Activated naive CD4-positive, alpha-beta T cell treated with Interleukin-2 at 50 U/mL for 16 hours (primary cell): ENCODE results near the gene TFDP1.
"Not testable (repeated sequence)": the region's sequence is repeated elsewhere in the genome, so short reads cannot be mapped to it uniquely, and the experiment has no call there.

Source experiments
- DNase-seq: peaks from one replicate; pipeline ENCODE4 v3.0.0-alpha.2; 2020

Gene TFDP1

DNA sequence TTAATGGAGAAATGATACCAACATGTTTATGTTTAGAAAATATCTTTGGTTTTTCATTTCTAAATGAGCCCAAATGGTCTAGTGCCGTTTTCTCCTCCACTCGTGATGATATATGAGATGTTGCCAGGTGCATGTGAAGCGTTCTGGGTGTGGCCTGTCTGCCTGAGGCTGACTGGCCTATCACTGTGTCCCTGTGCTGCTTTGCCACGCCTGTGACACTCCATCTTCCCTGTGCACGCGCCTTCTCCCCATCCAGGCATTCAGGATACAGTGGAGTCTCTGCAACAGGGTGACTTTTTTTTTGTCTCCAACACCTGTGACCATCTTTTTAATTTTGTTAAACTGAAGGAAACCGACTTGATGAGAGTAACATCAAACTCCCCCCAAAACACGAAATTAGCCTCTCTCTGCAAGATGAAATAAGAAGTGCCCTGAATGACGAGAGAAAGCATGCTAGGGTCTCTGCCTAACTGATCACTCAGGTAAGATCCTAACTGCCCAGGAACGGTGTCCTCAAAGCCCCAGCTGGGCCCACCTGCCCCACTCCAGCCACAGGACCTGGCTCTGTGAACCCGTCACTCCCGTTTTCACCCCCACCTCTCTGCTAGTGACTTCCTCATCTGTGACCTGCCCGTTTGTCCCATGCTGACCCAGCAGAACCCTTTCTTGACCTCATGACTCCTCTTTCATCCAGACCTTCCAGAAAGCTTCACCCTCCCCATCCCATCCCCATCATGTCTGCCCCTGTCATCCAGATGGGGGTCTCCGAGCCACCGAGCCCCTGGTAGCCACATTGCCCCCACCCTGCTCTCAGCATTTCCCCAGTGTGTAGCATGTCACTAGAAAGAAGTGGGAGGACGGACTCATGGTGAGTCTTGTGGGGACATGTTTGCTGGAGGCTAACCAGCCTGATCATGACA lies 33.2 kb upstream of the TFDP1 start:
- no peak for DNase-seq

DNA sequence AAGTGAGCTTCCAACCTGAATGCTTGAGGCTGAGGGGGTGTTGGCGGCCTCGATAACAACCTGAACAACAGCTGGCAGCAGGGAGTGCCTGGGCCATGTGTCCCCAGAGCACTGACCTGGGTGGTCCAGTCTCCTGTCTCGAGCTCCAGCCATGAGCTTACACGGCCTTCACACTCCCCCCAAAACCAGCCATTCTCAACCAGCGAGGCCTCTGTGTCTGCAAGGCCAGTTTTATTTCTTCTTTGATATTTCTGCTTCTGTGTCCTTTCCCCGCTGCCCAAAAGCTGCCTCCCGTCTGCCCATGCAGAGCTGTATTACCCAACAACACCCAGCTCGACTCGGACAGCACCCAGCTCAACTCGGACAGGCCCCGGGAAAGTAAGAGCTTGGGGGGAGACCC lies 32.5 kb upstream of the TFDP1 start:
- no peak for DNase-seq

DNA sequence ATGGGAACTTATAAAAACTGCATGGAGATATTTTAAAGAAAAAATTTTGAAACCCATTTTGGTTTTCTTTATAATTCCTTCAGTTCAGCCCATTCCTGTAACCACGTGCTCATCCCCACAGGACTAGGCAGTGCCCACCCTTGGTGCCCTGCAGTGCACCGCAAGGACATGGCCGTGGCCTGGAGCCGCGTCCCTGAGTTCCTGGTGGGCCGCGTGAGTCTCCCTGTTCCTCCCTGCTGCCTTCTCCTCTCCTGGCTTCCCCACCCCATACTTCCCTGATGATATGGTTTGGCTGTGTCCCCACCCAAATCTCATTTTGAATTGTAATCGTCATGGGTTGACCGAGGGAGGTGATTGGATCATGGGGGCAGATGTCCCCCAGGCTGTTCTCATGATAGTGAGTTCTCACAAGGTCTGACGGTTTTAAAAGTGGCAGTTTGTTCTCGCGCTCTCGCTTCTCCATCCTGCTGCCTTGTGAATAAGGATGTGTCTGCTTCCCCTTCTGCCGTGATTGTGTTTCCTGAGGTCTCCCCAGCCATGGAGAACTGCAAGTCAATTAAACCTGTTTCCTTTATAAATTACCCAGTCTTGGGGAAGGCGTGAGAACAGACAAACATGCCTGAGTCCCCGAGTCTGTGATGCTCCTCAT lies 31.6 kb upstream of the TFDP1 start:
- no peak for DNase-seq

DNA sequence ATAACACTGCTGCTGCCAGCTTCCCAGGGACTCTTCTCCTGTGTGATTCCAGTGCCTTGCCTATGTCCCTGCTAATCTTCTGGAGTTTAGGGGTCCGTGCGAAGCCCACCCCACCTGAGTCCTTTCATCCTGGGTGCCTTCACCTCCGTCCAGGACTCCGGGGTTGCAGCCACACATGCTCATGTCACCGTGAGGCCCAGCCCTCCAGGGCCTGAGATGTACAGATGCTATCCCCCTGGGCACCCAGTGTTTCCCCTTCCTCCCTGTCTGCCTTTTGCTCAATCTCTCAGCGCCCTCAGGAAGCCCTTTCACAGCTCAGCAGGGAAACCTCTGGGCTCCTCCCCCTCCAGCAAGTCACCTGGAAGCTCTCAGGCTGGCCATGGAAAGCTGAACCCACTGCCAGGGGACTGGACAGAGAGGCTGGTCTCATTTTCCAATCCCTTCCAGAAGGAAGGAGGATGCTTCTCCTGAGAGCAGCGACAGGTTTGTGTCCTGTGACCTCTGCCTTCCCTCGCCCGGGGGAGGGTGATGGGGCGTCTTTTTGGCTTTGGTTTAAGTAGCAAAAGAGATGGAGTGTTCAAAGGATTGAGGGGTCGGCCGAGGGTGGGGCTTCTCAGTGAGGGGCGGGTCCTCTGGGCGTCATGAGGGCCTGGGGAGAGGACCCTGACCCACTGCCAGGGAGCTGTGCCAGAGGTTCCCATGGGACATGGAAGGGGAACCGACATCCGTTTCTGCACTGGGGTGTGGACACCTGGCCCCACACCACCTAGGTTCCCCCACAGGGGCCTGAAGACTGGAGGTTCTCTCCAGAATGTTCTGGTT lies 30.8 kb upstream of the TFDP1 start:
- DNase-seq, result no peak

DNA sequence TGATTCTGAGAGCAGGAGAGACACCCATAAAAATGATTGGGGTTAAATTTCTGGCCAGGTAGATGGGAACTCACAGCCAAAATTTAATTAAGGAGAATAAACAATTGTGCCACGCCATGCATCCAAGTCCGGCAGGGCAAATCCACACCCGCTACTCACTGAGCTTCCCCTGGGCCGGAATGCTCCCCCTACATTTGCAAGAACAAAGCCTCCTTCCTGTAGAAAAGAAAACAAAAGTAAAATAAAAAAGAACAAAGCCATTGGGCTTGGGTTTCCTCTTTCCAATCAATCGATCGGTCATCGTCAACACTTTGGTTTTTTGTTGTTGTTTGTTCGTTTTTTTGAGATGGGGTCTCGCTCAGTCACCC lies 30.2 kb upstream of the TFDP1 start:
- DNase-seq, result no peak

DNA sequence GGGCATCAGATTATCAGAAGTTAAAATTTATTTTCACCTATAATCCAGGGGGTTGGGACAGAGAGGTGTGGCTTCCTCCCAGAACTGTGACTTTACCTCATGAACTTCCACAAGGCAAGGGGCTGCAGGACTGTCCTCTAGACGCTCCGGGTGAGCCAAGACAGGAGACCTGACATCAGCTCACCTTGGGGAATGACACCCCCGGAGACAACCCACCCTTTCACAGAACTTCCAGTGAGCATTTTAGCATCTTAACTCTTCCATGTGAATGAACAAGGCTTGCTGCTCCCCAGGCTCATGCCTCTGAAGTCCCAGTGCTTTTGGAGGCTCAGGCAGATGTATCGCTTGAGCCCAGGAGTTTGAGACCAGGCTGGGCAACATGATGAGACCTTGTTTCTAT lies 29.4 kb upstream of the TFDP1 start:
- DNase-seq, result no peak

DNA sequence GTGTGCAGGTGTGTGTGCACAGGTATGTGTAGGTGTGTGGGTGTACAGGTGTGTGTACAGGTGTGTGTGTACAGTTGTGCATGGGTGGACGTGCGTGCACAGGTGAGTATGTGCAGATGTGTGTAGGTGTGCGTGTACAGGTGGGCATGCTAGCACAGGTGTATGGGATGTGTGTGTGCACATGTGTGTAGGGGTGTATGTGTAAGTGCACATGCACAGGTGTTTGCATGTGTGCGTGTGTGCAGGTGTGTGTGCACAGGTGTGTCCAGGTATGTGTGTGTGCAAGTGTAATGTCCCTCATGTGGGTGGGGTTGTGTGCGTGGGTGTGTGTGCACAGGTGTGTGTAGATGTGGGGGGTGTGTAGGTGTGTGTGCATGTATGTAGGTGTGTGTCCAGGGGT lies 27.5 kb upstream of the TFDP1 start:
- no peak for DNase-seq

DNA sequence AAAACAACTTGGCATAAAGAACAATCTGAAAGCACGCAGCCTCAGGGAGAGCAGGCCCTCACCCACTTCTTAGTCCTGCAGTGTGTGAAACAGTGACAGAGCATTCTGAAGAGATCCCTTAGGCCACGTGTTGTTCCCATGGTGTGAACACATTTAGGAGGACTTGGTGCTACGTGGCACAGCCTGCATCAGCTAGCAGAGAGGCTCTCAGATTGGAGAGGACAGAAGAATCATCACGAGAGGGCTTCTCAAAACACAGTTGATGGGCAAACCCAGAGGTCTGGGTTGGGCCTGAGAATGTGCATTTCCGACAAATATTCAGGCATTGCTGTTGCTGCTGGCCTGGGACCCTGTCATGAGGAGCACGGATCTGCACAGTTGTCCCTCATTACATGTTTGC lies 26.1 kb upstream of the TFDP1 start:
- no peak for DNase-seq

DNA sequence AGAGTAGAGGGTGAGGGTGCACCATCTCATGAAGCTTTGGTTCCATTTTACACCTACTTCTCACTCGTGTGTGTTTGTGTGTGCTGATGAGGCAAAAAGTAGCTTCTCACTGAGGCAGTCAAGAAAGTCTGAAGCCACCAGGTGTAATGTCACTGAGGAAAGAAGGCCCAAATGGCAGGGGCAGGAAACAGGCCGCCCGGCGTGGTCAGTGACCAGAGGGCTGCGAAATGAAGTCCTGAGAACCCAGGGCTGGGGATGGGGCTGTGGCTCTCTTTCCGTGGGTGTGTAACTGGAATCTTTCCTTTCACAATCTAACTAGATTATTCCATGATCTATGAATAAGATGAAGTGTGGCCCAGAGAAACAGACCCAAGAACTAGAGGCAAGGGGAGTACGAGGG lies 25.5 kb upstream of the TFDP1 start:
- no peak for DNase-seq

DNA sequence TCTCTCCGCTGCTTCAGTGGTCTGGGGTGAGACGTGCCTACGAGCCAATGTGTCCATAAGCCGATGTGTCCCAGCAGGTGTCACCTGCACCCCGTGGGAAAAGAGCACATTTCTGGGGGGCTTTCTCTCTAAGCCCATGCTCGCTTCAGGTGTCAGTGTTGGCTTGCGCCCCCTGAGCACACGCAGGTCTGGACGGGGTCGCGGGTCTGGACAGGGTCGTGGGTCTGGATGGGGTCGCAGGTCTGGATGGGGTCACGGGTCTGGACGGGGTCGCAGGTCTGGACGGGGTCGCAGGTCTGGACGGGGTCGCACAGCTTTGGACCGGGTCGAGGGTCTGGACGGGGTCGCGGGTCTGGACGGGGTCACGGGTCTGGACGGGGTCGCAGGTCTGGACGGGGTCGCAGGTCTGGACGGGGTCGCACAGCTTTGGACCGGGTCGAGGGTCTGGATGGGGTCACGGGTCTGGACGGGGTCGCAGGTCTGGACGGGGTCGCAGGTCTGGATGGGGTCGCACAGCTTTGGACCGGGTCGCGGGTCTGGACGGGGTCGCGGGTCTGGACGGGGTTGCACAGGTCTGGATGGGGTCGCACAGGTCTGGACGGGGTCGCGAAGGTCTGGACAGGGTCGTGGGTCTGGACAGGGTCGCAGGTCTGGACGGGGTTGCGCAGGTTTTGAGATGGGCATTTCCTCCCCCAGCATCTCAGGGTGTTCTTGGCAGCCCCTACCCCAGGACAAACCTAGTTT lies 24.5 kb upstream of the TFDP1 start:
- no peak for DNase-seq

DNA sequence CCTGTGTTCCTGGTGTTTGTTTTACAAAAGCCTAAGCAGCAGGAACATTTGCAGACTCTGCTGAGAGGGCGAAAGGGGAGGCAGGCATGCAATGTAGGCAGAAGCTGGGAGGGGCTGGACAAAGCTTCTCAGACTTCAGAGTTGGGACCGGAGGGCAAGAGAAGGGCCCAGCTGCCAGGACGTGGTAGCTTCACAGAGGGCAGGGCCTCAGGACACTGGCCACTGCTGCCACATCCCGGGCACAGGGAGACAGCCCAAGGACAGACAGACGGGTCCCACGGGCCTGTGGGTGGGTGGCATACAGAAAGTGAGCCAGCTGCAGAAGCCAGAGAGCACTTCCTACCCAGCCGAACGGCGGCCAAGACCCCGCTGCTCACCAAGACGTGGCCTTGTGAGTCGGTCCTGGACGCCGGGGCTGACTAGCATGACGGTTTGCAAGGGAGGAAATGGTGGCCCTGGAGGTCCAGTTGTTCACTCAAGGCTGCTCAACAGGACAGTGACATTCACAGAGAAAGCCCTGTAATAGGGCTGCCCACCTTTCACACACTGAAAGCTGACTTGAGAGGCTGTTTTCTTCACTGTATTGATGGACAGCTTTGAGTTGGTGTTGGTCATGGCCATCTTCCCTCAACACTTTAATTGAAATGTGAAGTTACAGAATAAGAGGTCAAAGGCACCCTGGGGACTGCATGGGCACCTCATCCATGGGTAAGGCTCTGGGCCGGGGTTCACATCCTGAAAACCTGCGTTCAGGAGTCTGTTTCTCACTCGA lies 23.7 kb upstream of the TFDP1 start:
- no peak for DNase-seq

DNA sequence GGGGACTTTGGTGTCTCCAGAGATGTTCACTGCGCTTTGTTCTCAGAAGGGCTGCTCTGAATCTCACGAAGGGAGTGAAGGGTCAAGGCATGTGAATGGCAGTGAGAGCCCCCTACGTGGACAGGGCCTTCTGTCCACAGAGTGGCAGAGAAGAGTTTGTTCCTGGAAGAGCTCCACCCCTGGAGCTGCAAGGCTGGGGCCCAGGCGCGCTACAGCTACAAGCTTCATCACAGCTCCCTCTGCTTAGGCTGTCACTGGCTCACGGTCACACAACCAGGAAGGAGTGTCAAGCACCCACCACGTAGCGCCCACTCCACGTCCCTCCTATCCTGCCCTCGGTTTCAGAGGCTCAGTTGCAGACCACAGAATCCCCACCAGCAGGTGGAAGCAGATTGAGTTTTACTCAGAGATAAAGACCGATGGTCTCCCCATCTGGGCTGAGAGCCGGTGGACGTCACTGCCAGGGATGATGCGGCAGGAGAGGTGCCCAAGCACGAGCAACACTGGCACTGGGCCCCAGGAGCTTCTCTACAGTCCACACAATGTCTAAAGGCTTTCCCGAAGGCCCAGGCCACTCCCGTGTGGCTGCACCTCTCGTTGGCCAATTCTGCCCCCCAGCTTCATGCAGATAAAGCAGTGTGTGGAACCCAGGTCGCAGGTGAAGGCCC lies 23.0 kb upstream of the TFDP1 start:
- DNase-seq, result no peak

DNA sequence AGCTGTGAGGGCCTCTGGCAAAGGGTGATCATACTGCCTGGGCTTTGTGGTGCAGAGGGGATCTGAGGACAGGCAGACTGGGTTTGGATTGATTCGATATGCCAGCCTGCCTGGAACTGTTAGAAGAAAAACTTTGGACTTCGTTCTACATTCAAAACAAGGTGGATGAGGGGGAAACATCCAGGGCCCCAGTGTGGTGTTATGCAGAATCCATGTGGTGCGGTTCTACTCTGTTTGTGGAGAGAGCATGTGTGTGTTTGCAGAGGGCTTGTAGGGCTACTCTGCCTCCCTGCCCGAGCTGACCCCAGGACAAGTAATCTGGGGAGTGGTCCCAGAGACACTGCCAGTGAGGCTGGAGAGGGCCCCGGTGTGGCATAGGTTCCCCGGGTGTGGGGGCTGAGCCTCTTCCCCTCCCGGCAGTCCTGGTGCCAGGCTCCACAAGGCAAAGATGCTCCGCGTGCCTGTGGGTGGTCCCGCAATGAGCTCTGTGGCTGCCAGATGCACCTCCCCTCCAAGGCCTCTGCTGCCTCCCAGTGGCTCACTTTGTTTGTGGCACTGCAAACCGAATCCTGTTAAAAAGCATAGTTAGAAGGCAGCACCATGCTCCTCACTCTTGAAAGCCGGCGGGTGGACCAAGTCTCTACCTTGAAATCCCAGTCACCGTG lies 22.3 kb upstream of the TFDP1 start:
- DNase-seq, result peak; percentile 28

DNA sequence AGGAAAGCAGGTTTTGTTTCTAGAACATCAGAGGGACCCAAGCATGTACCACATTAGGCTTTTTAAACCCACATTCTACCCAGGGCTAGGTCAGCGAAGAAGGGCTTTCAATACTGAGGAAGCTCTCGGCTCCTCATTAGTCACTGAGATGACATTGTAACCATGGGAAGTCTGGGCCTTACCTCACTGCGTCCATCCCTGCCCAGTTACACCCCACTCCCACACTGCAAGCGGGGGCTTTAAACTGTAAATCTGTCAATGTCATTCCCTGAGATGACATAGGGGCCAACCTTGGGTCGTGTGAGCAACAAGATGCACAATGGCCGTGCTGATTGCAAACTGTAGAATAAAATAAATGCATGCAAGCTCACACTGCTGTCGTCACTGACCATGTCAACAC lies 21.7 kb upstream of the TFDP1 start:
- no peak for DNase-seq

DNA sequence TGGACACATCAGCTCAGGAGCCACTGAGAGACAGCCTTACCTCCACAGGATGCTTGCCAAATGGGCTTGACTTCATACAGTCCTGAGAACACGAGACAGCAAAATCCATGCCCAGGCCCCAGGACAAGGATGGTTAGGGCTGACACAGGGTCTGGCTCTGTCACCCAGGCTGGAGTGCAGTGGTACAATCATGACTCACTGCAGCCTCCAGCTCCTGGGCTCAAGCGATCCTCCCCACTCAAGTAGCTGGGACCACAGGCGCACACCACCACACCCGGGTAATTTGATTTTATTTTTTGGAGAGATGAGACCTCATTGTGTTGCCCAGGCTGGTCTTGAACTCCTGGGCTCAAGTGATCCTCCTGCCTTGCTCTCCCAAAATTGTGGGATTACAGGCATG lies 21.0 kb upstream of the TFDP1 start:
- not testable (repeated sequence) for DNase-seq

DNA sequence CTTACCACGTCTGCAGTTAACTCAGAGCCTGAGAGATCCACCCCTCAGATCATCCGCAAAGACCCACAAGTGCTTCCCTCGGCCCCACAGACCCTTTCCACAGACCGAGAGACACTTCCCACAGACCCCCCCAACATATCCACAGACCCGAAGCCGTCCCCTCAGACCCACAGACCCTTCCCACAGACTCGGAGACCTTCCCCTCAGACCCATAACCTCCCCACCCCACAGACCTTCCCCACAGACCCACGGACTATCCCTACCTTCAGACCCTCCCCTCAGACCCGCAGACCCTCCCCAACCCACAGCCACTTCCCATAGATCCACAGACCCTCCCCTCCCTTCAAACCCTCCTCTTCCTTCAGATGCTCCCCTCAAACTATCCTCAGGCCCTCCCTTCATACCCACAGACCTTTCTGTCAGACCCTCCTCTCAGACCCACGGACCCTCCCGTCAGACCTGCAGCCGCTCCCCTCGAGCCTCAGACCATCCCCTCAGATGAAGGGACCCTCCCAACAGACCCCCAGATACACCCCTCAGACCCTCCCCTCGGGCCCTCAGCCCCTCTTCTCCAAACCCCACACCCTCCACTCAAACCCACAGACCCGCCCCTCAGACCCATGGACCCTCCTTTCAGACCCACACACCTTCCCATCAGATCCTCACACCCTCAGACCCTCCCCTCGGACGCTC lies 20.1 kb upstream of the TFDP1 start:
- DNase-seq, result no peak

DNA sequence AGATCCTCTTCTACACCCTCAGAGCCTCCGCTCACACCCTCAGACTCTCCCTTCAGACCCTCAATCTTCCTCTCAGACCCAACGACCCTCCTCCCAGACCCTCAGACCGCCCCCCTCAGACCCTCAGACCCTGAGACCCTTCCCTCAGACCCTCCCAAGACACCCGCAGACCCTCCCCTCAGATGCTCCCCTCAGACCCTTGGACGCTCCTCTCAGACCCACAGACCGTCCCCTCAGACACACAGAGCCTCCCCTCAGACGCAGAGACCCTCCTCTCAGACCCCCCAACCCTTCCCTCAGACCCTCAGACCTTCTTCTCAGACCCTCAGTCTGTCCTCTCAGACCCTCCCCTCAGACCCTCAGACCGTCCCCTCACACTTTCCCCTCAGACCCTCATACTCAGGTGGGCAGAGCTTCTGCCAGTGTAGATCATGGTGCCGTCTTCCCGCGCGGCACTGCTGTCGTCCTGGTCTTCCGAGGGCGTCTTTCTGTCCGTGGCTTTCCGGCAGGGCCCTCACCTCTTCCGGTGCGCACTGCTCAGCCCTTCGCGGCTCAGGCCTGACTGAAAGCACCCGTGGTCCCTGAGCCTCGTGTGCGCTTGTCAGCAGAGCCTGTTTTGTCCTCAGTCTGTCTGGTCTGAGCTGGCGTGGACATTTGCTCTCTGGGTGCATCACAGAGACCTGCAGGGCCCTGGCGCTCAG lies 18.9 kb upstream of the TFDP1 start:
- no peak for DNase-seq

DNA sequence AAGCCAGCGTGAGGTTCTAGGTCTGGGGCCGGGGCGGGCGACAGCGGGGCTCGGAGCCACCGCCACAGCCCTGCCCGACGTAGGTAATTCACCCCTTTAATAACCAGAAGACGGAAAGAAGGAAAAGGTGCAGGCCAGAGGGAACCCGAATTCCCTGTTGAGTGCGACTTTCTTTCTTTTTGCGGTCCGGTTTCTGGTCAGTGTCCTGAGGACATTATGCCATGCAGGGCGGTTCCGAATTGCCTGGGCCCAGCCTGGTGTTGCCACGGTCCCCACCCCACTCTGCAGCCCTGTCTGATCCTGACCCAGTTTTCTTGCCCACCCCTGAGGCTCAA lies 18.4 kb upstream of the TFDP1 start:
- DNase-seq, result no peak

DNA sequence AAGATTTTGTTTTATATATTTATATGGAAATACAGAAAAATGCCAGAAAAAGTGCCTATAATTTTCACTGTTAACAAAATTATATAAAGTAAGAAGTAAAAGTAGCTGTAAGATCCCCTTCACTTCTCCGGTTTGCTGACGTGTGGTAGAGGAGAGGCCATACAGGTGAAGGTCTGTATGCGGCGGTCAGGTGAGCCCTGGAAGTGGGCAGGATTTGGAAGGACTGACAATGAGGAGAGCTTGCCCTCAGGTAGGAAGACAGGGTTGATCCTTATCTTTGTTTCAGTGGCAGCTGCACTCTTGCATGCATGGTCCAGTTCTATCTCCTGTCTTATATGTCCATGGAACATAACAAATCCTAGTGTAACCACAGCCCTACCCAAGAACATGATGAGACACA lies 16.9 kb upstream of the TFDP1 start:
- DNase-seq, result no peak

DNA sequence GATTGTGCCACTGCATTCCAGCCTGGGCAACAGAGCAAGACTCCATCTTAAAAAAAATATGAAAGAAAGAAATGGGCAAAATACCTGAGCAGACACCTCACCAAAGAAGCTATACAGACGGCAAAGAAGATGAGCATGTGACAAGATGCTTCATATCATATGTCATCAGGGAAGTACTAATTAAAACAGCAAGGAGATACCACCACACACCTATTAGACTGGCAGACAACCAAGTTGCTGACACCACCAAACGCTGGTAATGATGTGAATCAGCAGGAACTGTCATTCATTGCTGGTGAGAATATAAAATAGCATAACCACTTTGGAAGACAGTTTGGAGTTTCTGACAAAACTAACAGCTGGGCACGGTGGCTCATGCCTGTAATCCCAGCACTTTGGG lies 11.5 kb upstream of the TFDP1 start:
- no peak for DNase-seq
